ENCODE data around the gene EML5.

- TF ChIP-seq CTCF (IDR thresholded peaks at IDR 0.05; ENCODE audit: low read depth, low read length) (no peak), MAX (IDR thresholded peaks at IDR 0.05; ENCODE audit: low read depth, low read length) (no peak), POLR2A (IDR thresholded peaks at IDR 0.05; ENCODE audit: extremely low read depth, insufficient read length) (no peak), MYC (IDR thresholded peaks at IDR 0.05; ENCODE audit: low read depth, low read length) (no peak)
Measured at GRCh38 chr14:88750945-88751344, 41.8 kb downstream of the EML5 start.
